ENCODE measurements around the gene TCEAL9.

DNA sequence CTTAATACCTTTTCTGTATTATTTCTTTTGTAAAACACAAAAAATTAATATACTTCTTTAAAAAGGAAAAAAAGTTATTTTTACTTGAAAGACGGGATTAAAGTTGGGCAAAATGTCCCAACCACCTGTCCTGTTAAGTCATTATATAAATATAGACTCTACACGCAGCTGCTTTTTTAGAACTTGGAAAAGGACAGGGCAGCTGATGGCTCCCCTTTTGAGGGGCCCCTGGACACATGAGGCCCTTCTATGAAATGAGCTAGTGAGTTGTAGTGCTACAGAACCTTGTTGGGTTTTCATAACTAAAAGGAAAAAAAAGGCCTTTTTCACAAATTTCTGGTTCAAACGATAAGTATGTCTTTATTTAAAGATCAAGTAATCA lies 44.9 kb upstream of the TCEAL9 start:
- TF ChIP-seq, protein P1, sequence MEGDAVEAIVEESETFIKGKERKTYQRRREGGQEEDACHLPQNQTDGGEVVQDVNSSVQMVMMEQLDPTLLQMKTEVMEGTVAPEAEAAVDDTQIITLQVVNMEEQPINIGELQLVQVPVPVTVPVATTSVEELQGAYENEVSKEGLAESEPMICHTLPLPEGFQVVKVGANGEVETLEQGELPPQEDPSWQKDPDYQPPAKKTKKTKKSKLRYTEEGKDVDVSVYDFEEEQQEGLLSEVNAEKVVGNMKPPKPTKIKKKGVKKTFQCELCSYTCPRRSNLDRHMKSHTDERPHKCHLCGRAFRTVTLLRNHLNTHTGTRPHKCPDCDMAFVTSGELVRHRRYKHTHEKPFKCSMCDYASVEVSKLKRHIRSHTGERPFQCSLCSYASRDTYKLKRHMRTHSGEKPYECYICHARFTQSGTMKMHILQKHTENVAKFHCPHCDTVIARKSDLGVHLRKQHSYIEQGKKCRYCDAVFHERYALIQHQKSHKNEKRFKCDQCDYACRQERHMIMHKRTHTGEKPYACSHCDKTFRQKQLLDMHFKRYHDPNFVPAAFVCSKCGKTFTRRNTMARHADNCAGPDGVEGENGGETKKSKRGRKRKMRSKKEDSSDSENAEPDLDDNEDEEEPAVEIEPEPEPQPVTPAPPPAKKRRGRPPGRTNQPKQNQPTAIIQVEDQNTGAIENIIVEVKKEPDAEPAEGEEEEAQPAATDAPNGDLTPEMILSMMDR (IDR thresholded peaks at IDR 0.05; ENCODE audit: poor library complexity), result no peak
- no peak for TF ChIP-seq EZH2 (IDR thresholded peaks at IDR 0.05; ENCODE audit: borderline replicate concordance)
- no peak for TF ChIP-seq EZH2phosphoT487 (IDR thresholded peaks at IDR 0.05; ENCODE audit: low read depth, severe bottlenecking, unreplicated experiment)
